GM18507 (cell line): ENCODE measurements around the gene CPM.
"Not testable (repeated sequence)": the region's sequence is repeated elsewhere in the genome, so short reads cannot be mapped to it uniquely, and the experiment has no call there.

Experiments used
- DNase-seq: peaks from one replicate; pipeline ENCODE4 v3.0.0; 2011; ENCODE audit warnings: low read depth; ENCODE audit not compliant: insufficient read length; ENCODE audit errors: extremely low spot score
- FAIRE-seq: peaks from 2 replicates; lab custom pipeline; 2011; peaks lifted over from hg19 to GRCh38; lab: Jason Lieb, UNC

CPM gene

DNA sequence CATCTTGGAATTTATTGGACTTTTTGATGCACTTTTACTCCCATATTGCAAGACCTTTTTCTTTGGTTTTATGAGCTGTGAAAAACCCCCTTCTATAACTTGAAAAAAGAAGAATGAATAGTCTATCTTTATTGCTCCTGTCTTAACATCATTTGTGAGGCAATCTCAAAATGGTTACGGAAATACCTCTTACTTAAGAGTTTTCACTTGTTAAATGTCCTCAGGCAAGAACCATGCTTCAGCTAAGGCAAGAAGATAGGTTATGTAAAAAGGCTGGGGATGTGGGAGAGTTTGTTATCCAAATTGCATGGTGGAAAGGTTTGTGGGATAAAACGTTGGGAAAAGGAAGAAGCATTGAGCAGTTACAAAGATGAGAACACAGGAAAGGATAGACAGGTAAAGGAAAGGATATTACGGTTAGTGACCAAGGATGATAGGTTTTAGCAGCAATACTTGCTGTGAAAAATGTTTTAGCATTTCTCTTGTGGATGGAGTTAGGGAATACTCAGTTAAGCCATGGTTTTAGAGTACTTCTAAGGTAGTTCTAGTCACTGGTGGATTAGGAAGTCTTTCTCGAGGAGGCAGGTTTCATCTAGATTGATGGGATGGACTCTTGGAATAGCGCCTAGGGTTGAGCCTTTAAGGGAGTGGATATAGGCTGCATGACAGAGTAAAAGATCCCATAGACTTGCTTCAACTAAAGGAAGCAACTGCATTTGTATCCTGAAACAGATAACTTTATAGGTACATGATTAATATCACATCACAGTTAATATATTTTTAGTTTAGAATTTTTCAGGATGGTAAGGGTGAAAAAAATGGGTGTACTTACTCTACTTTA lies 94.7 kb downstream of the CPM start:
- FAIRE-seq, result no peak
- DNase-seq, result no peak

GRCh38 chr12:68837215-68837614 lies 95.8 kb downstream of the CPM start:
- no peak for FAIRE-seq
- DNase-seq, result no peak

GRCh38 chr12:68835333-68835908 lies 97.5 kb downstream of the CPM start:
- no peak for FAIRE-seq
- DNase-seq, result no peak

DNA sequence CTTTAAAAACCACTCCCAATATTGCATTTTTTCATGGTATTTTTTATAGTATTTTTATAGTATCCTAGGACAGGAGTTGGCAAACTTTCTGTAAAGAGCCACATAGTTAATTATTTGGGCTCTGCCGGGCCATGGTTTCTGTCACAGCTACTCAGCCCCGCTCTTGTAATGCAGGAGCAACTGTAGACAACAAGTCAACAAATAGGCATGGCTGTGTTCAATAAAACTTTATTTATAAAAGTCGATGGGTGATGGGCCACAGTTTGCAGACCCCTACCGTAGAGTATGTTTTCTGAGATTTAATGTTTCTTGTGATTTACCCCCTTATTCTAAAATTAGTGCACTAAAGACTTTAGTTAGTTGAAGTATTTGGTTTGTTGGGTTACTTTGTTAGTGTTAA lies 99.5 kb downstream of the CPM start:
- DNase-seq, result no peak
- FAIRE-seq, result no peak

- DNase-seq (no peak), FAIRE-seq (no peak)
Measured at GRCh38 chr12:68832504-68832867, 100.5 kb downstream of the CPM start.

DNA sequence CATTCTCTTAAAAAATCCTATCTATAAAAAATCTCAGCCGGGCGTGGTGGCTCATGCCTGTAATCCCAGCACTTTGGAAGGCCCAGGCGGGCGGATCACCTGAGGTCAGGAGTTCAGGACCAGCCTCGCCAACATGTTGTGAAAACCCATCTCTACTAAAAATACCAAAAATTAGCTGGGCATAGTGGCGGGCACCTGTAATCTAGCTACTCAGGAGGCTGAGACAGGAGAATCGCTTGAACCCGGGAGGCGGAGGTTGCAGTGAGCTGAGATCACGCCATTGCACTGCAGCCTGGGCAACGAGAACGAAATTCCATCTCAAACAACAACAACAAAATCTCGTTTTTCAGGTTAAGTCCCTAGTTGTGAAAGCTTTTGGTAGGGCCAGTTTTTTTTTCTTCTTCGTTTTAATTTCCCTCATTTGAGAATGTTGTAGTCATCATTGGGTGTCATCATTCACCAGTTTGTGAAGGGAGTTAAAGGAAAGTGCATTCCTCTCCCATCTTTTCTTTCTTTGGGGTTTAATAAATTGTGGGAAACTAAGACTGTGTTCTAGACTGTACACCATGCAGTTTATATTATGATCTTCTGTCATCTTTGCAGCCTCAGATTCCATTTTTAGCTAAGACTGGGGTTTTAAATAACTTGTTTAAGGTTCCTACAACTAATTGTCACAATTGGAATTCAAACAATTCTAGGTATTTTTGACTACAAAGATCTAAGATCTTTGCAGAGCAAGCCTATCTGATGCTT lies 101.0 kb downstream of the CPM start:
- FAIRE-seq, result no peak
- DNase-seq, result no peak

- DNase-seq, result no peak
- FAIRE-seq, result no peak
Measured at GRCh38 chr12:68831272-68831671, 101.7 kb downstream of the CPM start.

GRCh38 chr12:68828672-68829068 lies 104.3 kb downstream of the CPM start:
- no peak for FAIRE-seq
- DNase-seq, result no peak

GRCh38 chr12:68827895-68828671 lies 104.9 kb downstream of the CPM start:
- FAIRE-seq, result no peak

DNA sequence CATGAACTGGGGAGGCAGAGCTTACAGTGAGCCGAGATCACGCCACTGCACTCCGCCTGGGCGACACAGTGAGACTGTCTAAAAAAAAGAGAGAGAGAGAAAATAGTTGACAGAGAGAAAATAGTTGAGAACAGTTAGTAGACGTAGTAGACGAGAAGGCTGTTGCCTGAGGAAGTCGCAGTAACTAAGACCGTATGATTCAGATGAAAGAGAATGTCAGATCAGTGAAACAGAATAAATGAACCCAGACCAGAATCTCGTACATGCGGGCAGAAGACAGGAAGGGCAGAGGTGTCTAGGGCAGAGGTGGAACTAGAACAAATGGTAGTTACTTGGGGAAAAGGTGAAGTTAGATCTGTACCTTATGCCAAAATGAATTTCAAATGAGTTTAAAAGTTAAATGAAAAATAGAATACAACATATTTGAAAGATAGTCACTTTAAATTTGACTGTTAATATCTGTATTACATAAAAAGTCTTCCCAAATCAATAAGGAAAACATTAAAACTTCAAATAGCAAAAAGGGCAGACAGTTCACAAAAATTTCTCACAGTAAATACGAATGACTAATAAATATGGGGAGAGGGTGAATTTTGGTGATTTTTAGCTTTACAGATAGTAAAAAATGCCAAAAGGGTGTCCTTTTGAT lies 107.3 kb downstream of the CPM start:
- FAIRE-seq, result no peak

More at GRCh38 chr12:68827895-68828671, 104.9 kb downstream of the CPM start:
- DNase-seq, result no peak

GRCh38 chr12:68824597-68825250 lies 108.2 kb downstream of the CPM start:
- no peak for FAIRE-seq
- no peak for DNase-seq

More for the DNA sequence above, 107.3 kb downstream of the CPM start:
- no peak for DNase-seq

- FAIRE-seq, result no peak
- no peak for DNase-seq
Measured at GRCh38 chr12:68824131-68824530, 108.8 kb downstream of the CPM start.

DNA sequence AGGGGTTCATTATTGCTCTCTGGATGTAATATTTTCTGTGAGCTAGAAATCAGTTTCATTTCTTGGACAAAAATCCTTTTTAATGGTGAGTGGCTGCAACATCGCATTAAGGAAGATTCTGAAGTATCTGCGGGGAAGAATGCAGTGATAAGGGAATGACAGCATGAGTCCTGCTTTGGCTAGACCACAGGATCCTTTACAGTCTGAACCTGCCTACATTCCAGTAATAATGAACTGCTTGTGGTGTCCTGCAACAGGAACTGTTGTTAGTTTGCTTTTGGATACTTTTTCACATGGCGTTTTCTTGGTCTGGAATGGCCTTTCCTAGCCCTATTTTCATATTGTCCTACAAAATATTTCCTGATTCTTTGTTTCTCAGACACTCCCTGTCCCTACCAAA lies 109.3 kb downstream of the CPM start:
- FAIRE-seq, result no peak
- DNase-seq, result no peak

- peak; percentile 31 for FAIRE-seq
Measured at GRCh38 chr12:68821357-68822188, 111.4 kb downstream of the CPM start.

GRCh38 chr12:68819481-68819880 lies 113.5 kb downstream of the CPM start:
- FAIRE-seq, result not testable (repeated sequence)

More at GRCh38 chr12:68821357-68822188, 111.4 kb downstream of the CPM start:
- DNase-seq, result no peak

GRCh38 chr12:68815928-68816800 lies 116.8 kb downstream of the CPM start:
- FAIRE-seq (no peak), DNase-seq (no peak)

More at GRCh38 chr12:68819481-68819880, 113.5 kb downstream of the CPM start:
- DNase-seq, result not testable (repeated sequence)
